ENCODE data around the gene ABI3. TPM values are rescaled to one million over a fixed set of nuclear protein-coding genes. Genes with fewer than 3 reads are reported as not detected.
A peak's percentile ranks its signal among the peaks of the same experiment; 100 is the strongest.

ABI3 gene
- total and polyA plus RNA-seq, 12 donors = 2.4 to 39.9 (median 15.1) TPM

GRCh38 chr17:49193513-49194296 is 16.8 kb upstream of the ABI3 start:
- WGBS, 4 donors = 4 to 5% (median 5%) methylated on average over 20 to 21 of the region's 21 CpGs
- Histone ChIP-seq H3K36me3 (replicated peaks in 1 of 2) (no peaks in the 10 kb centered on the region), H3K9me3 (replicated peaks in 1 of 3) (no peaks in the 10 kb centered on the region), H3K27me3 (no peaks in the 10 kb centered on the region), H3K4me1 (replicated peaks in 1 of 2) (peaks cover 5 to 7% of the 10 kb centered on the region in 2 donors), H3K4me3 (peak overlapping the region in 2 of 4 donors; percentile 27 to 80), H3K27ac (peak overlapping the region in 4 of 5 donors; percentile 26 to 99 (median 79))
- DNase-seq = peak; percentile 52 to 88 (median 73)
- intact Hi-C loops (cut with DNase I) = no loop called here
- TF ChIP-seq CTCF (IDR thresholded peaks at IDR 0.05) (no peak), POLR2A (IDR thresholded peaks at IDR 0.05) (peak; percentile 5 to 30)

GRCh38 chr17:49194297-49194607 is 16.3 kb upstream of the ABI3 start:
- H3K4me1 ChIP-seq (replicated peaks in 1 of 2) = peaks cover 5 to 7% of the 10 kb centered on the region in 2 donors
- no peaks in the 10 kb centered on the region for H3K36me3 ChIP-seq (replicated peaks in 1 of 2)
- H3K27ac ChIP-seq = peak overlapping the region in 2 of 5 donors; percentile 66 to 99
- 45 to 56% (median 48%) methylated on average over 3 of the region's 3 CpGs for WGBS, 4 donors
- H3K27me3 ChIP-seq = no peaks in the 10 kb centered on the region
- intact Hi-C loops (cut with DNase I) = no loop called here
- DNase-seq = no peak
- TF ChIP-seq CTCF (IDR thresholded peaks at IDR 0.05) (no peak), POLR2A (IDR thresholded peaks at IDR 0.05) (no peak)
- no peak overlapping the region for H3K4me3 ChIP-seq
- no peaks in the 10 kb centered on the region for H3K9me3 ChIP-seq (replicated peaks in 1 of 3)

- 75 to 83% (median 79%) methylated on average over 4 of the region's 4 CpGs for WGBS, 4 donors
- TF ChIP-seq CTCF (IDR thresholded peaks at IDR 0.05) (no peak), POLR2A (IDR thresholded peaks at IDR 0.05) (no peak)
- Histone ChIP-seq H3K27ac (no peak overlapping the region), H3K9me3 (replicated peaks in 1 of 3) (no peaks in the 10 kb centered on the region), H3K4me1 (replicated peaks in 1 of 2) (peaks cover 5 to 7% of the 10 kb centered on the region in 2 donors), H3K36me3 (replicated peaks in 1 of 2) (no peaks in the 10 kb centered on the region), H3K4me3 (no peak overlapping the region), H3K27me3 (no peaks in the 10 kb centered on the region)
- DNase-seq = no peak
- intact Hi-C loops (cut with DNase I) = no loop called here
Observed at GRCh38 chr17:49195751-49196150, 14.8 kb upstream of the ABI3 start.

- no peak overlapping the region for H3K4me3 ChIP-seq
- H3K27ac ChIP-seq = no peak overlapping the region
- DNase-seq = no peak
- H3K36me3 ChIP-seq (replicated peaks in 1 of 2) = no peaks in the 10 kb centered on the region
- H3K27me3 ChIP-seq = no peaks in the 10 kb centered on the region
- intact Hi-C loops (cut with DNase I) = no loop called here
- 69 to 80% (median 79%) methylated on average over 3 of the region's 3 CpGs for WGBS, 4 donors
- no peak for TF ChIP-seq POLR2A (IDR thresholded peaks at IDR 0.05)
- TF ChIP-seq CTCF (IDR thresholded peaks at IDR 0.05) = no peak
- H3K4me1 ChIP-seq (replicated peaks in 1 of 2) = peaks cover 5 to 7% of the 10 kb centered on the region in 2 donors
- no peaks in the 10 kb centered on the region for H3K9me3 ChIP-seq (replicated peaks in 1 of 3)
Observed at GRCh38 chr17:49196520-49196919, 14.0 kb upstream of the ABI3 start.

All from adrenal gland (tissue), 12 donors.